Liver (tissue), 9 donors: ENCODE measurements around the gene OXGR1. TPM values are rescaled to one million over a fixed set of nuclear protein-coding genes. Genes with fewer than 3 reads are reported as not detected.

Experiments
- DNase-seq: peaks from one replicate; pipeline ENCODE4 v3.0.0-alpha.2; 2017; ENCODE audit warnings: low spot score
- H3K27ac ChIP-seq, 2 donors: one replicate each; pipeline ENCODE4 v1.7.0; 2013; ENCODE audit warnings: inconsistent platforms in 2 of 2, low read length in 2 of 2, control low read depth in 1 of 2, low read depth in 1 of 2, mild to moderate bottlenecking in 1 of 2
- H3K27me3 ChIP-seq, 4 donors: one replicate each; pipeline versions ENCODE4 v1.6.1 to v1.7.0; 2013; ENCODE audit warnings: low read length in 3 of 4, inconsistent platforms in 1 of 4, mild to moderate bottlenecking in 1 of 4, moderate library complexity in 1 of 4; ENCODE audit not compliant: control insufficient read depth in 4 of 4, insufficient read depth in 4 of 4
- H3K36me3 ChIP-seq, 4 donors: one replicate each; pipeline versions ENCODE4 v1.6.1 to v1.7.0; 2013; ENCODE audit warnings: low read length in 3 of 4, mild to moderate bottlenecking in 3 of 4, low read depth in 1 of 4, moderate library complexity in 1 of 4; ENCODE audit not compliant: control insufficient read depth in 4 of 4, insufficient read depth in 3 of 4
- H3K4me1 ChIP-seq, 4 donors: one replicate each; pipeline versions ENCODE4 v1.6.1 to v1.7.0; 2013; ENCODE audit warnings: low read length in 3 of 4, mild to moderate bottlenecking in 3 of 4, moderate library complexity in 1 of 4; ENCODE audit not compliant: control insufficient read depth in 4 of 4, insufficient read depth in 4 of 4
- H3K4me3 ChIP-seq, 3 donors: one replicate each; pipeline versions ENCODE4 v1.6.1 to v1.7.0; 2013; ENCODE audit warnings: low read length in 3 of 3, control low read depth in 1 of 3, low read depth in 1 of 3, mild to moderate bottlenecking in 1 of 3
- H3K9ac ChIP-seq, 2 donors: one replicate each; pipeline ENCODE4 v1.7.0; 2013; ENCODE audit warnings: low read length in 2 of 2, mild to moderate bottlenecking in 2 of 2, moderate library complexity in 2 of 2, control low read depth in 1 of 2, low read depth in 1 of 2
- H3K9me3 ChIP-seq, 4 donors: one replicate each; pipeline versions ENCODE4 v1.6.1 to v1.7.0; 2013; ENCODE audit warnings: low read length in 3 of 4; ENCODE audit not compliant: control insufficient read depth in 4 of 4
- EGR1 ChIP-seq, 2 donors: IDR thresholded peaks; 2 replicates each; pipeline ENCODE4 v1.6.1; 2016 to 2018; ENCODE audit warnings: antibody characterized with exemption in 2 of 2, low read depth in 2 of 2
- FOXA1 ChIP-seq: IDR thresholded peaks from 2 replicates; pipeline ENCODE4 v1.6.1; 2016; ENCODE audit warnings: antibody characterized with exemption
- FOXA2 ChIP-seq: IDR thresholded peaks from 2 replicates; pipeline ENCODE4 v1.6.1; 2016; ENCODE audit warnings: antibody characterized with exemption
- GABPA ChIP-seq, 2 donors: IDR thresholded peaks in 1 of 2; conservative IDR thresholded peaks in 1 of 2; 2 replicates each; pipeline ENCODE4 v1.6.1; 2016; ENCODE audit warnings: antibody characterized with exemption in 2 of 2, mild to moderate bottlenecking in 1 of 2, moderate library complexity in 1 of 2
- HNF4A ChIP-seq, 2 donors: conservative IDR thresholded peaks; 2 replicates each; pipeline ENCODE4 v1.6.1; 2016; ENCODE audit warnings: antibody characterized with exemption in 2 of 2, mild to moderate bottlenecking in 2 of 2
- HNF4G ChIP-seq: IDR thresholded peaks from 2 replicates; pipeline ENCODE4 v1.6.1; 2016; ENCODE audit warnings: antibody characterized with exemption
- JUND ChIP-seq, 2 donors: IDR thresholded peaks; 2 replicates each; pipeline ENCODE4 v1.6.1; 2016; ENCODE audit warnings: antibody characterized with exemption in 2 of 2
- RAD21 ChIP-seq, 2 donors: IDR thresholded peaks; 2 replicates each; pipeline ENCODE4 v1.6.1; 2016; ENCODE audit warnings: antibody characterized with exemption in 2 of 2, mild to moderate bottlenecking in 2 of 2
- RXRA ChIP-seq, 2 donors: IDR thresholded peaks; 2 replicates each; pipeline ENCODE4 v1.6.1; 2017 to 2018; ENCODE audit warnings: antibody characterized with exemption in 2 of 2, mild to moderate bottlenecking in 1 of 2
- SP1 ChIP-seq: IDR thresholded peaks from 2 replicates; pipeline ENCODE4 v1.6.1; 2018; ENCODE audit warnings: antibody characterized with exemption, mild to moderate bottlenecking
- TAF1 ChIP-seq: conservative IDR thresholded peaks from 2 replicates; pipeline ENCODE4 v1.6.1; 2016; ENCODE audit warnings: antibody characterized with exemption, mild to moderate bottlenecking
- YY1 ChIP-seq: IDR thresholded peaks from 2 replicates; pipeline ENCODE4 v1.6.1; 2016; ENCODE audit warnings: antibody characterized with exemption, mild to moderate bottlenecking
- WGBS: extraction: QIAGEN DNeasy Blood & Tissue Kit; methylation state at CpG from one replicate; pipeline ENCODE4 v1.1.7; 2013; 5-methylcytosine and 5-hydroxymethylcytosine counted together
- polyA plus RNA-seq, 2 donors: library from polyadenylated mRNA; stranded (reverse) in 1 of 2; unstranded in 1 of 2; fragments of 200-250 nt in 1 of 2; fragments of >200 nt in 1 of 2; fragmentation: Nextera tagmentation in 1 of 2; extraction: Ambion mirVana in 1 of 2; gene quantifications; one replicate each; pipeline versions ENCODE4 v1.2.1 to v1.2.3, GENCODE V29; 2013 to 2015
- total RNA-seq, 2 donors: library from RNA; depleted of rRNA; stranded (reverse); fragments of >200 nt; gene quantifications; one replicate each; pipeline ENCODE4 v1.2.3, GENCODE V29; 2014
- TF ChIP-seq, protein P1 (sequence below): fragments of 150-350 bp; IDR thresholded peaks from 2 replicates; pipeline ENCODE4 v1.5.1; 2017; ENCODE audit warnings: improper control_type of control experiment, low read depth, low read length; ENCODE audit not compliant: missing input control
- TF ChIP-seq, protein P2 (sequence below): IDR thresholded peaks from 2 replicates; pipeline ENCODE4 v1.6.1; 2016; ENCODE audit warnings: antibody characterized with exemption
- TF ChIP-seq, protein P3 (sequence below): IDR thresholded peaks from 2 replicates; pipeline ENCODE4 v1.6.1; 2016; ENCODE audit warnings: antibody characterized with exemption, mild to moderate bottlenecking
- TF ChIP-seq, protein P4 (sequence below): IDR thresholded peaks from 2 replicates; pipeline ENCODE4 v1.6.1; 2016; ENCODE audit warnings: antibody characterized with exemption
- donor health status: healthy.
- donor health status: healthy.
- donor health status: healthy.
- donor health status: healthy.
- donor health status: healthy.

The OXGR1 gene
- total and polyA plus RNA-seq, 4 donors = not detected

DNA sequence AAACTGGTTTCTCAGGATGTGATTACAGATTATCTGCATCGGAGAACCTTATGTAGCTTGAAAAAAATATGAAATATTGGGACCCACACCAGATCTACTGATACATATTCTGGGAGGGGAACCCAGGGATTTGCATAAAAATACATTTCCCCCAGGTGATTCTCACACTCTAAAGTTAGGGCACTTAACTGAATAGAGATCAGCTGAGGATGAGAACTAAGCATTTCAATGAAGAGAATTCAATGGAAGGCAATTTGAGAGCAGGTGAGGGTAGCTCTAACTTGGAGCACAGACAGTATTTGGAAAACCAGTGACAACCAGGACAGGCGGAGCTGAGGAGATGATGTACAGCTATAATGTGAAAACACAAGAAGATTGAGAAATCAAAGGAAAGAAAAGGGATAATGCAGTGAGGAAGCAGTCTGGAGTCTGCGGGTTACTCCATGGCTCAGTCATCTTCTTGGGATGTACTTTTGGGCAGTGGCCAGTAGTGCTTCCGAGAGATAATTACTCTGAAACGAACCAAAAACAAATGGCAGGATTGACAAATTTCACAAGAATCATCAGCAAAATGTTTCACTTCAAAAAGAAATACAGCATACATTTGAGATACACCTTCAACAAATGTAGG lies 6.1 kb upstream of the OXGR1 start:
- no peak for DNase-seq

DNA sequence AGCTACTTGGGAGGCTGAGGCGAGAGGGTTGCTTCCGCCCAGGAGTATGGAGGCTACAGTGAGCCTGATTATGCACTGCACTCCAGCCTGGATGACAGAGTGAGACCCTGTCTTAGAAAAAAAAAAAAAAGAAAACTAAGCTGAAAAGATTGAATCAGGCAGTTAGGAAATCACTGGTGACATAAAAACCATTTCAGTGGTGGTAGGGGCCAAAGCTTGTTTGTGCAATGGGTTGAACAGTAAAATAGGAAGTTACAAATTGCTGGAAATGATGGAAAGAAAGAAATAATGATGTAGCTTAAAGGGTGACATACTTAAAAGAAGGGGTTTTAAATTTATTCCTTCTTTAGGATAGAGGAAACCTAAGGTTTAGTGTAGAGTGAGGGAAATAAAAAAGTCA lies 4.8 kb upstream of the OXGR1 start:
- Histone ChIP-seq H3K27me3 (peaks cover 0 to 4% (median 2%) of the 10 kb centered on the region in 4 donors), H3K27ac (no peak overlapping the region), H3K9me3 (no peaks in the 10 kb centered on the region), H3K36me3 (no peaks in the 10 kb centered on the region), H3K4me3 (no peak overlapping the region), H3K9ac (no peak overlapping the region), H3K4me1 (peaks cover 0 to 2% (median under 1%) of the 10 kb centered on the region in 4 donors)
- 95% methylated on average over 2 of the region's 2 CpGs for WGBS
- no peak for TF ChIP-seq JUND (IDR thresholded peaks at IDR 0.05)
- no peak for TF ChIP-seq TAF1
- no peak for TF ChIP-seq SP1
- TF ChIP-seq RAD21 (IDR thresholded peaks at IDR 0.05) = no peak
- TF ChIP-seq, protein P1, sequence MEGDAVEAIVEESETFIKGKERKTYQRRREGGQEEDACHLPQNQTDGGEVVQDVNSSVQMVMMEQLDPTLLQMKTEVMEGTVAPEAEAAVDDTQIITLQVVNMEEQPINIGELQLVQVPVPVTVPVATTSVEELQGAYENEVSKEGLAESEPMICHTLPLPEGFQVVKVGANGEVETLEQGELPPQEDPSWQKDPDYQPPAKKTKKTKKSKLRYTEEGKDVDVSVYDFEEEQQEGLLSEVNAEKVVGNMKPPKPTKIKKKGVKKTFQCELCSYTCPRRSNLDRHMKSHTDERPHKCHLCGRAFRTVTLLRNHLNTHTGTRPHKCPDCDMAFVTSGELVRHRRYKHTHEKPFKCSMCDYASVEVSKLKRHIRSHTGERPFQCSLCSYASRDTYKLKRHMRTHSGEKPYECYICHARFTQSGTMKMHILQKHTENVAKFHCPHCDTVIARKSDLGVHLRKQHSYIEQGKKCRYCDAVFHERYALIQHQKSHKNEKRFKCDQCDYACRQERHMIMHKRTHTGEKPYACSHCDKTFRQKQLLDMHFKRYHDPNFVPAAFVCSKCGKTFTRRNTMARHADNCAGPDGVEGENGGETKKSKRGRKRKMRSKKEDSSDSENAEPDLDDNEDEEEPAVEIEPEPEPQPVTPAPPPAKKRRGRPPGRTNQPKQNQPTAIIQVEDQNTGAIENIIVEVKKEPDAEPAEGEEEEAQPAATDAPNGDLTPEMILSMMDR = no peak
- no peak for TF ChIP-seq HNF4A (conservative IDR thresholded peaks at IDR 0.05)
- TF ChIP-seq FOXA1 = no peak
- no peak for TF ChIP-seq FOXA2
- DNase-seq = no peak

More for the DNA sequence above, 6.1 kb upstream of the OXGR1 start:
- WGBS = 65% methylated on average over 5 of the region's 5 CpGs
- Histone ChIP-seq H3K27ac (no peak overlapping the region), H3K27me3 (no peaks in the 10 kb centered on the region), H3K4me1 (no peaks in the 10 kb centered on the region), H3K9me3 (no peaks in the 10 kb centered on the region), H3K9ac (no peak overlapping the region), H3K36me3 (no peaks in the 10 kb centered on the region), H3K4me3 (no peak overlapping the region)
- TF ChIP-seq FOXA2 = no peak
- no peak for TF ChIP-seq TAF1
- no peak for TF ChIP-seq FOXA1

DNA sequence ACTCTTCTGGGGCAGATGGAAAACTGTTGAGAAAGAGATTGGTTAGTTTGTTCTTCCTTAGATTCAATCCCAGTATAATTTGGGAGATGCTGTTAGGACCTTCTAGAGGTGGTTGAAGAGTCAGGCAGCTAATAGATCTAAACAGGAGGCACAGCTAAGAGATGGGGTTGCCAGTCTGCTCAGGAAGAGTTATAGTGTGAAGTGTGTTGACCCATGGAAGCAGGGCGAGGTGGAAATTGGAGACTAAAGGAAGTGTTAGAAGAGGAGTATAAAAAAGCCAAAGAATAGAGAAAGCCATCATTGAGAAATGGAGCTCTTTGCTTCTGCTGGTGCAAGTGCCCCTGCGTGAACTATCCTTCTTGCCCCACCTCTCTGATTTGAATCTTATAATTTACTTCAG lies 3.8 kb upstream of the OXGR1 start:
- H3K4me3 ChIP-seq = no peak overlapping the region
- 64% methylated on average over 2 of the region's 2 CpGs for WGBS
- no peak for DNase-seq

More for the DNA sequence above, 3.8 kb upstream of the OXGR1 start:
- Histone ChIP-seq H3K27me3 (peaks cover 0 to 9% (median 3%) of the 10 kb centered on the region in 4 donors), H3K4me1 (peaks cover 3 to 5% (median 4%) of the 10 kb centered on the region in 4 donors), H3K36me3 (no peaks in the 10 kb centered on the region), H3K9ac (no peak overlapping the region), H3K9me3 (no peaks in the 10 kb centered on the region), H3K27ac (no peak overlapping the region)
- TF ChIP-seq EGR1 (IDR thresholded peaks at IDR 0.05; ENCODE audit: low read depth in 2 of 2) (no peak), GABPA (IDR thresholded peaks at IDR 0.05 in 1 of 2, conservative IDR thresholded peaks at IDR 0.05 in 1 of 2) (no peak), FOXA2 (no peak), YY1 (no peak), HNF4G (no peak), RAD21 (IDR thresholded peaks at IDR 0.05) (no peak), HNF4A (conservative IDR thresholded peaks at IDR 0.05) (no peak), RXRA (IDR thresholded peaks at IDR 0.05) (no peak), SP1 (no peak)
- TF ChIP-seq, protein P2, sequence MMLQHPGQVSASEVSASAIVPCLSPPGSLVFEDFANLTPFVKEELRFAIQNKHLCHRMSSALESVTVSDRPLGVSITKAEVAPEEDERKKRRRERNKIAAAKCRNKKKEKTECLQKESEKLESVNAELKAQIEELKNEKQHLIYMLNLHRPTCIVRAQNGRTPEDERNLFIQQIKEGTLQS = no peak
- TF ChIP-seq, protein P3, sequence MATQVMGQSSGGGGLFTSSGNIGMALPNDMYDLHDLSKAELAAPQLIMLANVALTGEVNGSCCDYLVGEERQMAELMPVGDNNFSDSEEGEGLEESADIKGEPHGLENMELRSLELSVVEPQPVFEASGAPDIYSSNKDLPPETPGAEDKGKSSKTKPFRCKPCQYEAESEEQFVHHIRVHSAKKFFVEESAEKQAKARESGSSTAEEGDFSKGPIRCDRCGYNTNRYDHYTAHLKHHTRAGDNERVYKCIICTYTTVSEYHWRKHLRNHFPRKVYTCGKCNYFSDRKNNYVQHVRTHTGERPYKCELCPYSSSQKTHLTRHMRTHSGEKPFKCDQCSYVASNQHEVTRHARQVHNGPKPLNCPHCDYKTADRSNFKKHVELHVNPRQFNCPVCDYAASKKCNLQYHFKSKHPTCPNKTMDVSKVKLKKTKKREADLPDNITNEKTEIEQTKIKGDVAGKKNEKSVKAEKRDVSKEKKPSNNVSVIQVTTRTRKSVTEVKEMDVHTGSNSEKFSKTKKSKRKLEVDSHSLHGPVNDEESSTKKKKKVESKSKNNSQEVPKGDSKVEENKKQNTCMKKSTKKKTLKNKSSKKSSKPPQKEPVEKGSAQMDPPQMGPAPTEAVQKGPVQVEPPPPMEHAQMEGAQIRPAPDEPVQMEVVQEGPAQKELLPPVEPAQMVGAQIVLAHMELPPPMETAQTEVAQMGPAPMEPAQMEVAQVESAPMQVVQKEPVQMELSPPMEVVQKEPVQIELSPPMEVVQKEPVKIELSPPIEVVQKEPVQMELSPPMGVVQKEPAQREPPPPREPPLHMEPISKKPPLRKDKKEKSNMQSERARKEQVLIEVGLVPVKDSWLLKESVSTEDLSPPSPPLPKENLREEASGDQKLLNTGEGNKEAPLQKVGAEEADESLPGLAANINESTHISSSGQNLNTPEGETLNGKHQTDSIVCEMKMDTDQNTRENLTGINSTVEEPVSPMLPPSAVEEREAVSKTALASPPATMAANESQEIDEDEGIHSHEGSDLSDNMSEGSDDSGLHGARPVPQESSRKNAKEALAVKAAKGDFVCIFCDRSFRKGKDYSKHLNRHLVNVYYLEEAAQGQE = no peak
- TF ChIP-seq, protein P1 = no peak
- TF ChIP-seq, protein P4, sequence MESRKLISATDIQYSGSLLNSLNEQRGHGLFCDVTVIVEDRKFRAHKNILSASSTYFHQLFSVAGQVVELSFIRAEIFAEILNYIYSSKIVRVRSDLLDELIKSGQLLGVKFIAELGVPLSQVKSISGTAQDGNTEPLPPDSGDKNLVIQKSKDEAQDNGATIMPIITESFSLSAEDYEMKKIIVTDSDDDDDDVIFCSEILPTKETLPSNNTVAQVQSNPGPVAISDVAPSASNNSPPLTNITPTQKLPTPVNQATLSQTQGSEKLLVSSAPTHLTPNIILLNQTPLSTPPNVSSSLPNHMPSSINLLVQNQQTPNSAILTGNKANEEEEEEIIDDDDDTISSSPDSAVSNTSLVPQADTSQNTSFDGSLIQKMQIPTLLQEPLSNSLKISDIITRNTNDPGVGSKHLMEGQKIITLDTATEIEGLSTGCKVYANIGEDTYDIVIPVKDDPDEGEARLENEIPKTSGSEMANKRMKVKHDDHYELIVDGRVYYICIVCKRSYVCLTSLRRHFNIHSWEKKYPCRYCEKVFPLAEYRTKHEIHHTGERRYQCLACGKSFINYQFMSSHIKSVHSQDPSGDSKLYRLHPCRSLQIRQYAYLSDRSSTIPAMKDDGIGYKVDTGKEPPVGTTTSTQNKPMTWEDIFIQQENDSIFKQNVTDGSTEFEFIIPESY = no peak
